Fibroblast of the conjunctiva (primary cell): ENCODE data around the gene BFSP1.

Experiments used
- DNase-seq: peaks from one replicate; pipeline ENCODE4 v3.0.0-alpha.2; 2010; ENCODE audit warnings: low read depth

Gene BFSP1

GRCh38 chr20:17461941-17462340 lies 69.2 kb downstream of the BFSP1 start:
- no peak for DNase-seq

GRCh38 chr20:17460119-17460518 lies 71.1 kb downstream of the BFSP1 start:
- DNase-seq: no peak

- no peak for DNase-seq
Observed at GRCh38 chr20:17457588-17458190, 73.5 kb downstream of the BFSP1 start.

GRCh38 chr20:17457079-17457478 lies 74.1 kb downstream of the BFSP1 start:
- DNase-seq: no peak

- no peak for DNase-seq
Observed at GRCh38 chr20:17456279-17456678, 74.9 kb downstream of the BFSP1 start.

GRCh38 chr20:17453592-17453991 lies 77.6 kb downstream of the BFSP1 start:
- DNase-seq: no peak

- no peak for DNase-seq
Observed at GRCh38 chr20:17452441-17452840, 78.7 kb downstream of the BFSP1 start.

GRCh38 chr20:17449031-17449430 lies 82.1 kb downstream of the BFSP1 start:
- no peak for DNase-seq

- DNase-seq: no peak
Observed at GRCh38 chr20:17448071-17448470, 83.1 kb downstream of the BFSP1 start.

GRCh38 chr20:17446171-17446570 lies 85.0 kb downstream of the BFSP1 start:
- DNase-seq: no peak

- DNase-seq: no peak
Observed at GRCh38 chr20:17445543-17445942, 85.6 kb downstream of the BFSP1 start.

- no peak for DNase-seq
Observed at GRCh38 chr20:17444091-17444490, 87.1 kb downstream of the BFSP1 start.
